CD4-positive, alpha-beta T cell treated with Interferon gamma for 1 hour (primary cell): ENCODE results near the gene TTC7B.
"Not testable (repeated sequence)": the region's sequence is repeated elsewhere in the genome, so short reads cannot be mapped to it uniquely, and the experiment has no call there.

ENCODE experiments used
- DNase-seq: peaks from one replicate; pipeline ENCODE4 v3.0.0-alpha.2; 2020

Gene TTC7B

DNA sequence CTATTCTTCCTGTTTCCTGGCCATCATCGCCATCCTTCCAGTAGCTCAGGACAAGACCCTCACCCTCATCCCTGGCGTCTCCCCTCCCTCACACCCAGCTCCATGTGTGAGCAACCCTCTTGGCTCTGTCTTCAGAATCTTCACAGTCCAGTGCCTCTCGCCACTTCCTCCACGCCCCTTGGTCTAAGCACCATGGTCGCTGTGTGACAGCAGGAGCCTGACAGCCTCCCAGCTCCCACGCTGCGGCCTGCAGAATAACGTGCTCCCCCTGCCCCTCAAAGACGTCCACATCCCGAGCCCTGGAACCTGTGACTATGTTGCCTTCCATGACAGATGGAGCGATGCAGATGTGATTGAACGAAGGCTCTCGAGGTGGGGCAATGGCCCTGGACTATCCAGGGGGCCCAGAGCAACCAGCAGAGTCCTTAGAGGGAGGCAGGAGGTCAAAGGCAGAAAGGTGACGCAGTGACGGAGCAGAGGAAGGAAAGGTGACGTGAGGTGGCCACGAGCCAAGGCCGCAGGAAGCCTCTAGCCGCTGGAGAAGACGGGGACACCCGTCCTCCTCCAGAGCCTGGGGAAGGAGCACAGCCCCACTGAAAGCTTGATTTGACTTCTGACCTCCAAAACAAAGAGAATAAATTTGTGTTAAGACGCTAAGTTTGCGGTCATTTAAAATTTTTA, 279.6 kb downstream of the TTC7B start:
- DNase-seq = no peak

DNA sequence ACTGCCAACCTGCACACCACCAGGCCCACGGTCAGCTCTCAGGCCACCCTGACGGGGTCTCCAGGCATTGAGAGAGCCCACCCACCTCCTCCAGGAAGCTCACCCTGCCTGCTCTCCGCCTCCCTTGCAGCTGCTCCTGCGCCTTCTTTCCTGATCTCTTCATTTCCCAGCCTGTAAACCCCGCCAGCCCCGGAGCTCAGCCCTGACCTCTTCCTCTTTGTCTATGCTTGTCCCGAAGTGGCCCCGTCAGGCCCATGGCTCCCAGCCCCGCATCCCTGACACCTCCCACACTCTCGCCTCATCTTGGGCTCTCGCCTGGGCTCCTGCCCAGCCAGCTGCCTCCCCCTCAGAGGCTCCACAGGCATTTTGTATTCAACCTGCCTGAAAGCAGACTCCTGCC, 280.1 kb downstream of the TTC7B start:
- DNase-seq = no peak

DNA sequence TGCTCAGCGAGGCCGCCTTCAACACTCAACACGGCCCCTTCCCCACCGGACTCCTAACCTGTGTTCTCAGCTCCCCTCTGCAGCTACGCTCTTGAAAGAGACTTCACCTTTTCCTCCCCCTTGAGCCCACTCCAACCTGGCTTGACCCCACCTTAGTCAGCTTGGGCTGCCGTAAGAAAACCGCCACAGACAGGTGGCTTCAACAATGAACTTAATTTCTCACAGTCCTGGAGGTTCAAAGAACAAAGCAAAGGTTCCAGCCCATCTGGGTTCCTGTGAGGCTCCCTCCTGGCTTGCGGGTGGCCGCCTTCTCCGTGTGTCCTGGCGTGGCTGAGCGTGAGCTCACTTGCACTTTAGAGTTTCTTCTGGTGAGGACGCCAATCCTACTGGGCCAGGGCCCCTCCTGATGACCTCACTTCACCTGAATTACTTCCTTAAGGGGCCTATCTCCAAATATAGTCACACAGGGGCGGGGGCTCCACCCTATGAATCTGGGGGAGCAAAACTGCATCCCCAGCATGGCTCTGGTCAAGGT, 280.6 kb downstream of the TTC7B start:
- no peak for DNase-seq

DNA sequence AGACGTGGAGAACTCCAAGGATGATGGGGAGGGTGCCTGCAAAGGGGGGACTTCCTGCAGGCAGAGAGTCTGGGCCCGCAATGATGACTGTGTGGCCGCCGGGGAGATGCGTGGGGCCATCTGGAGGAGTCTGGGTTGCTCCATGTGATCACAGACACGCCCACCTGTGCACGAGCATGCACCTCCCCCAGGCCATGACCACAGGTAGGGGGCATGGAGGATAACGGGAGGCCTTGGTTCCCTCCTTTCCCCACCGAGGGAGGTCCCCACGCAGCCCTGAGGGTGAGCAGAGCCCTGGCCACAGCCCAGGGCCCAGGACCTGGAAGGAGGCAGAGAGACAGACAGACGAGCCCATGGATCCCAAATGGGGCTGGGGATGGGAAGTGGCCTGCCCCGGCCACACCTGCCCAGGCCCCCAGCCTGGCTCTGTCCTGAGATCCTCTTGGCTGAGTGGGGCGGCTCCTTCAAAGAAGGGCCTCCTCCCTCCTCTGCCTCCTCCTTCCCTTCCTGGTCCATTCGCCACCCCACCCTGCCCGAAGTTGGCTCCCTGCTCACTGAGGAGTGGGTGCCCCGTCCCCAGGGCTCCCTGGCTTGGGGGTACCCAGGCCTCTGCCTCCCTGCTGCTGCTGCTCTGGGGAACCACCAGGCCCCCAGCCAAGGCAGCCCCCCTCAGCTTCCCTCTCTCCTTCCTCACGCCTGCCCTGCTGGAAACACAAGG, 281.2 kb downstream of the TTC7B start:
- DNase-seq = no peak

DNA sequence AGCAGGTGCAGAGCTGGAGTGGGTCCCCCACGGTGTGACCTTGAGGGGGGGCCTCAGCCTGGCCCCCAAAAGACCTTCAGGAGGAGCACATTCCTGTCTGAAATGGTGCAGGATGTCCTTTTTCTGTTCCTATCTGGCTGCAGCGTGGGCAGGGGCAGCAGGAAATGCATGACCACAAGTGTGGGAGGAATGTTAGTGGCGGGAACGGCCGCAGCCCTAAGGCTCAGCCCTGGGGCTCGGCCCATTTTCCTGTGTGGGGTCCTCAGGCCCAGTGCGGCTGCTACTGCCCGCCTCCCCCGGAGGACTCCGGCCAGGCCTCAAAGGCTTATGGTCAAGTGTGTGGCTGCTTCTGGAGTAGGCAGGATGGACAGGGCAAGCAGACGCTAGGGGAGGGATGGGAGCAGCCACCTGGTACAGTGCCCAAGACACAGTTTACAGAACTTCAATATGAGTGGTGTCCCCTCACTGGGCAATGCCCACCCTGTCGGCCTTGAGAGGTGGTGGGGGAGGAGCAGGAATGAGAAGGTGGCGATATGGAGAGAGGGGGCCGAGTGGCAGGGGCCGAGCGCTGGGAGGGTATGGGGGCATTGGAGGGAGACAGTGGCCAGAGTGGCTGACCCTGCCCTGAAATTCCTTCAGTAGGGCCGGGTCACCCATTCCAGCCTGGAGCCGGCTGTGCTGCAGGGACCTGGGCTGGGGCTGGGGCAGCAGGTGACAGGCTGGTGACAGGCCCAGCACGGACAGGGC, 282.0 kb downstream of the TTC7B start:
- no peak for DNase-seq

DNA sequence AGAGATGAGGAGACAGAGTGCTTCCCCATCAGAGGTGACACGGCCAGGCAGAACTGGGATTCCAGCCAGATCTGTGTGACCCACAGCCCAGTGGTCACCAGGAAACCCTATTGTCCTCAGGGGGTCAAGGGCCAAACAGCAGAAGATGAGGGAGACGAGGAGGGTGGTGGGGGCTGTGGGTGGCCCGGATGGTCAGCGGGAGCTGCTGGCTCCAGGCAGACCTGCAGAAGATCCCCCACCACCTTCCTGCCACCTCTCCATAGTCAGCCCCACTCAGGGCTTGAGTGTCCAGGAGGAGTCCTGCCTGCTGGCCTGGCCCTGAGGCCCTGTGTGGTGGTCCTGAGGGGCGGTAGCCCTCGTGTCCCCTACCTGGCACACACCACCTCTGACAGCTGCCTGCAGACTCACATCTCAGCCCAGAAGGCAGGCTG, 282.6 kb downstream of the TTC7B start:
- DNase-seq = no peak

DNA sequence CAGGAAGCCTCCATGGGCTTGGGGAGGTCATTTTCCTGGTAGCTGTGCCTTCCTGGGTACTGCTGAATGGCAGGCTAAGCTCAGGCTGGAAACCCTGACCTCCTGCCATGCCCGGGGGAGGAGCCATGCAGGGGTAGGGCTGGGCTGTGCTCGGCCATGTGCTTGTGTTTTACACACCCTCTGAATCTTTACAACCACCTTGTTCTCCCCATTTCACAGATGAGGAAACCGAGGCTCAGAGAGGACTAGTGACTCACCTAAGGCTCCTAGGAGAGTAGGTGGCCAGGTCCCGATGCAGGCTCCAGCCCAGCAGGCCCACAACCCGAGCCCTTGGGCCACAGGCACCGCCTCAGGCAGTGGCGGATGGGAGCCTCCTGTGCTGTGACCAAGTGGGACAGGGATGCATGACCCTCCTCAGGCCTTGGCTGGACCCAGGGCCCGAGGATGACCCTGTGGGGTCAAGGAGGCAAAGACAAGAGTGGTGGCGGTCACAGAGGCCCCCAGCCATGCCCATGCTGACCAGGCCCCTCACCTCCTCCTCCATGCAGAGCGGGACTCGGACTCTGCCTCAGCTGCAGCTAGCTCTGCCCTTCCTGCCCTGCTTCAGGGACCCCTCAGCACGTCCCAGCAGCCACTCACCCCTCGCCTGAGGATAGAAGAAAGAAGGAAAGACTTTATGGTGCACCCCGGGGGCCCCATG, 283.3 kb downstream of the TTC7B start:
- DNase-seq = no peak

DNA sequence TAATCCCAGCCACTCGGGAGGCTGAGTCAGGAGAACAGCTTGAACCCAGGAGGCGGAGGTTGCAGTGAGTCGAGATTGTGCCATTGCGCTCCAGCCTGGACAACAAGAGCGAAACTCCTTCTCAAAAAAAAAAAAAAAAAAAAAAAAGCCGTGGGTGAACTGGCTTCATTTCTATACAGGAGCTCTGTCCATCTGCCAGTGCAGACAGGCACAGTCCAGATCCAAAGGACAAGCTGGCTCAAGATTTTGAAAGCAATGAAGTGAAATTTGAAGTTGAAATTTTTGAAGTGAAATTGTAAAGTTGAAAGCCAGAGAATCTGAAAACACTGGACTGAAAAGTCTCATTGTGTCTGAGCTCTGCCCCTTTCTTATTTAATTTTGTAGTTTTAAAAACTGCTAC, 284.7 kb downstream of the TTC7B start:
- no peak for DNase-seq

DNA sequence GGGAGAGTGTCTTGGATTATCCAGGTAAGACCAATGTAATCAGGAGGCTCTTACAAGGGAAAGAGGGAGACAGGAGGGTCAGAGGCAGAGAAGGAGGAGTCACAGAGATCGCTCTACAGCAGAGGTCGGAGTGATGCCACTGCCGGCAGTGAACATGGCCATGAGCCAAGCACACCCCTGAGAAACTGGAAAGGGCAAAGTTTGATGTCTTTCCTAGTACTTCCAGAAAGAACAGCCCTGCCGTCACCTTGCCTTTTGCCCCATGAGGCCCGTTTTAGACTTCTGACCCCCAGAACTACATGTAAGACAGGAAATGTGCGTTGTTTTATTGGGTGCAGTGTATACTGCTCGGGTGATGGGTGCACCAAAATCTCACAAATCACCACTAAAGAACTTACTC, 285.7 kb downstream of the TTC7B start:
- no peak for DNase-seq

DNA sequence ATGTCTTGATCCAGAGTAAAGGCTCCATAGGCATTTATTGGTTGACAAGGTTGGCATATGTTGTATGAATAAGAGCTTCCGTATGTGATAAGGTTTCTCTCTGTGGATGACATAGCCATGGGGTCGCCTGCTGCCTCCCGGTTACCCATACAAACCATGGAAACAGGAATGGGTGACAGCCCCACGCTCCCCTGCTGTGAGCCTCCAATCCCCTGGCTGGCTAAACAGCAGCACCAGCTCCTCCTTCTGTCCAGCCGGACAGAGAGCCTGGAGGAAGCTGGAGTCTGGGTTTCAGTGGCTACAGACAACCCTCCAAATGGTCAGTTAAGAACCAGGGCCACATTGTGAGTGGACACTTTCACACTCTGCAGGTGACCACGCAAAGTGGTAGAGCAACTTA, 288.3 kb downstream of the TTC7B start:
- DNase-seq = no peak

DNA sequence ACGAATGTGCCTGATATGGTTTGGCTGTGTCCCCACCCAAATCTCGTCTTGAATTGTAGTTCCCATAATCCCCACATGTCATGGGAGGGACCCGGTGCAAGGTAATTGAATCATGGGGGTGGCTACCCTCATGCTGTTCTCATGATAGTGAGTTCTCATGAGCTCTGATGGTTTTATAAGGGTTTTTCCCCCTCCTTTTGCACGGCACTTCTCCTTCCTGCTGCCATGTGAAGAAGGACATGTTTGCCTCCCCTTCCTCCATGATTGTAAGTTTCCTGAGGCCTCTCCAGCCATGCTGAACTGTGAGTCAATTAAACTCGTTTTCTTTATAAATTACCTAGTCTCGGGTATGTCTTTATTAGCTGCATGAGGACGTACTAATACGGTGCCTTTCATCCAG, 289.7 kb downstream of the TTC7B start:
- DNase-seq = not testable (repeated sequence)

DNA sequence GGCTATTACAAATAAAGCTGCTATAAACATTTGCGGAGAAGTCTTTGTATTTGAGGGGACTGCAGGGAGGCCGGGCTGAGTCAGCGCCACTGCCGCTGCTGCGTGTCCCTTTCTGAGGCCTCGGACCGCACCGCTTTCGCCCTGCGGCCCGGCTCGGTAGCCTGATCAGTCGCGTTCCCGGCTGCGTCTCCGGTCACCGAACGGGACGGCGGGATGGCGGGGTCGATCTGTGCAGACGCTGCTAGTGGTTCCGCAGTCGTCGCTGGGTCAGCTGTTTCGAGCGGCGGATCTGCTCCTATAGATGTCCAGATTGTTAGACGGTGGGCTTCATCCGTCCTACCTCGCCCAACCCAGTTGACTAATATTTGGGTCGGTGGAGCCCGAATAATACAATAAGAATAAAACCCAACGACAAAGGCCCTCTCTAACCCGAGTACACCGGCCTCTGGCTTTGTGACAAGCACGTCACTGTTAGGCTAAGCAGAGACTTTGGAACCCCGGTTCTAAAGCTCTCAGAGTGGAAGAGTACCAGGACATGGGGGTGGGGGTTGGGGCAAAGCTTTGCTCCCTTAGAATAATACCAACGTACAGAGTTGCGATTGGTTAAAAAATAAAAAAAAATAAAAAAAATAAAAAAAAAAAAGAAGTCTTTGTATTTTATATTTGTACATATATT, 290.7 kb downstream of the TTC7B start:
- DNase-seq = not testable (repeated sequence)

DNA sequence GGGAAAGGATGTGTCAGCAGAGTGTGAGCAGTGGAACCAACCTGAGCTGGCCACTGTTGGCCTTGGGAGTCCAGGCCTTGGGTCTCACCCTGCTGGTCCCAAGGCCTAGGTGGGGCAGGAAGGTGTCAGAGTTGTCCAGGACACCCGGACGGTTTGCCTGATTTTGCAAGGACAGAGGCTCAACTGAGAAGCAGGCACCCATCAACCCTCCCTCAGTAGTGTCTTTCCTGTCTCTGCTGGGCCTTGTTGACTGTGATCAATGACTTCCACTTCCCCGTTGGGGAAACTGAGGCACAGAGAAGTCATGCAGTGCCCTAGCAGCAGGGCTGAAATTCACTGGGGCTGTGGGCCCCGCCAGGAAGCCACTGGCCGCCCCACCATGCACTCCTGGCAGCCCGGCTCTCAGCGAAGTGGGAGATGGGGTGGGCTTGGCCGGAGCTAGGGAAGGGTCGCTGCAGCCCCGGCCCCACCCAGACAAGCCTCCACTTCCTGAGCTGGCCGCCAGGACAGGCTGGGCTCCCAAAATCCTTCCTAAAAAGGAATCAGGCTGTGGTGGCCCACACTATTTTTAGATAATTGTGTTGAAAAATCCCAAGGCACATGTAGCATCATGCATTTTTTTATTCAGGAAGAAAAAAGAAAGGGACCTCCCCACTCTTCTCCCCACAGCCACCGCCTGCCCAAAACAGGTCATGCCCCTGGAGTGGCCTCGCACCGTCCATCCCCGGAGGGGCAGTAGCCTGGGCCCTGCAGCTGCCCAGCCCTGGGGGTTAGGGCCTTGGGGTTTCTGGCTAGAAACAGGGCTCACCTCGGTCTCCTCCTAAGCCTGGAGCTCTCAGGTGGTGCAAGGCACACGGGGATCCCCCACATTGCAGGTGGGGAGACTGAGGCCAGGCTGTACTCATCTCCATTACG, 292.0 kb downstream of the TTC7B start:
- no peak for DNase-seq

DNA sequence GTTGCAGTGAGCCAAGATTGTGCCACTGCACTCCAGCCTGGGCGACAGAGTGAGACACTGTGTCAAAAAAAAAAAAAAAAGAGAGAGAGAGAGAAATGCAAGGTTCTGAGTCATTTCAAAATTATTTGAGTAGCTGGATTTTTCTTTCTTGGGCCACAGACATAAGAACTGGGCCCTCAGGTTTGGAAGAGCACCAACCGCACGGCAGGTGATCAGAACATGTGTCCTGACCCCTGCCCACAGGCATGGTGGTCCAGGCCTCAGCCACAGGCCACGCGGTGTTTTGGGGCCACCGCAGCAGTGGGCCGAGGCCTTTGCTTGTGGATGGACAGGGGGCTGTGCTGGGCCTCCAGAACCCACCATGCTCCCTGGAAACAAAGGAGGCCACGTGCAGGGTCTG, 292.7 kb downstream of the TTC7B start:
- DNase-seq = no peak

DNA sequence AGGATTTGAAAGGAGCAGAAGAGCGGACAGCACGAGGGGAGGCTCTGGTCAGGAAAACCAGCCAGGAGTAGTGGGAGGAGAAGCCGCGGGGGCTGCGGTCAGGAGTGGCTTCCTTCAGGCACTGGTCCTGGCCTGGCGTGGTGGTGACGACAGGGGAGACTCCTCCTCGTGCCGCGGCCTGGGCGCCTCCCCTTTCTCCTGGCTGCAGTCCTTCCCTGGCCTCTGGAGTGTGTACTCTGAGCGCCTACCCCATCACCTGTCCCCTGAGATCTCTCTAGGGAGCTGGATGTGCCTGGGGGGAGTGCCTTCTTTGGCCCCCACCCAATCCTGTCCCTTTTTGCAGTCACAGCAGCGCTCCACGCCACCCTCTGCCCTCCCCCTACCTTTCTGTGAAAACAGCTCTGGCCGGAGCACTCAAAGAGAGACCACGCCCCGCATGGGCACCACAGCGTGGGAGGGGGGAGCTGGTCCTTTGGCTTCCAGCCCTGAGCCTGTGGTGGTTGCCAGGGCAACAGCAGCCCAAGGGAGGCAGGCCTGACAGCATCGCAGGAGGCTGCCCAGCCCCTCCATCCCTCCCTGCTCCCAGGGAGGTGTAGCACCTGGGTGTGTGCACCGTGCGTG, 293.5 kb downstream of the TTC7B start:
- no peak for DNase-seq

DNA sequence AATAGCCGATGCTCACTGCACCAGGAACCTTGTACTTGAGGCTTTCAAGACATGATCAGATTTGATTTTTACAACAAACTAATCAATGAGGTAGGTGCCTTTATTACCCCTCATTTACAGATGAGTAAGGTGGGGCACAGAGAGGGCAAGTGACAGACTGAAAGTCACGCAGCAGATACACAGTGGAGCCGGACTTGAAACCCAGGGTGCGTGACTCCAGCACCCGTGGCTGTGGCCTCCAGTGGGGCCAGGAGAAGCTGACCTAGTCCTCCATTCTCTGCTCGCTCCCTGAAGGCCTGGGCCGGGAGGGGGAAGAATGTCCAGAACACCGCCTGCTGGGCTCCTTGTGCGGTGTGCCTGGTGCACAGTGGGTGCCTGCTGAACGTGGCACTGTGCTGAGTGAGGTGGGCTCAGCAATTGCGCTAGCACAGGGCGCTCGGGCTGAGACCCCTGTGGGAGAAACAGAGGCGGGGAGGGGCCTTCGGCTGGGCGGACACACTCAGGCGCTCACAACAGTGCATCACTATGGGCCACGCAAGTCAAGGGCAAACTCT, 294.2 kb downstream of the TTC7B start:
- DNase-seq = no peak

DNA sequence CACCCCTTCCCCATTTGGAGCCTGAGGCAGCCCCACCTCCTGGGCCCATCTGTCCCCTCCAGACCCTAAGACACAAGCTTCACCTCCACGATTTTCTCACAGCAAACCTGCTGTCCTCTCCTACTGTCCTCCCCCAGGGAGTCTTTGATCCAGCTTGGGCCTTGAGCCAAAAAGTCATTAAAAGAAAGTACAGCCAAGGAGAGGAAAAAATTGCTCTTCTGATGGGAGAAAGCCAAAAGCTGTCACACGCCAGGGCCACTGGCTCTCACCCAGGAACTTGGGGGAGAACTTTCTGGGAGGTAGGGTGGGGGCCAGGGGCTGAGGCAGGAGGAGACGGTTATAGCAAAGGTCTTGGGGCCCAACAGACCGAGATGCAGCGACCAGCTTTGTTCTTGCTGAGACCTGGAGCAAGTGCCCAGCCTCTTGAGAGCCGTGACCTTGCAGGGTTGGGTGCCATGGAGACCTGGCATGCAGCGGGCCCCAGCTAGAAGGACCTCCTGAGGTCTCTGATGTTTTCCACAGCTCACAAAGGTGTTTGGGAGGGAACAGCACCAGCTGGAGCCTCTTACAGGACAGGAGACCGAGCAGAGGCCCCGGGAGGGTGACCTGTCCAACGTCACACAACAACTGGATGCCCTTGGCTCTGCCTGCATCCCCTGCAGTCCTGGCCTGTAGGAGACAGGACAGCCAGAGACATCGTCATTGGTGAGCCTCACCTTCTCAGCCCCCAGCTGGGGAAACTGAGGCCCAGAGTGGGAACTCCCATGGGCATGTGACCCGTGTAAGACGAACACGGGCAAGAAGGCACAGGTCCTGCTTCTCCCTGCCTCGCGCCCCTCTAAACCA, 294.9 kb downstream of the TTC7B start:
- DNase-seq = no peak

DNA sequence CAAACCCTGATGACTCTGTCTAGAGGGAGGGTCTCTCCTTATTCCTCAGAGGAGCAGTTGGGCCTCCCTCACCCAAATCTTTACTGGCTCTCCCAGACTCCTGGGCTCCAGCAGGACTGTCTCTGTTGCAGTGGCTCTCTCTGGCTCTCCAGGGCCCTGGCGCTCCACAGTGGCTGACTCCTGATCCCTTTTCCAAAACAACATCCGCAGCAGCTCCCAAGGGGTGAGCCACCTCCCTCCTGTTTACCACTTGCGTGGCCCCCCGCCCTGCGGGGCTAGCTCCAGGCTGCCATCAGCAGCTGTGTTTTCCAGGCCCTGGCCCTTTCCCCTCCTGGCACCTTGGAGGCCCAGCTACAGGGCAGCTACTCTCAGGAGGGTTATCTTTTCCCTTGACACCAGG, 295.9 kb downstream of the TTC7B start:
- no peak for DNase-seq

DNA sequence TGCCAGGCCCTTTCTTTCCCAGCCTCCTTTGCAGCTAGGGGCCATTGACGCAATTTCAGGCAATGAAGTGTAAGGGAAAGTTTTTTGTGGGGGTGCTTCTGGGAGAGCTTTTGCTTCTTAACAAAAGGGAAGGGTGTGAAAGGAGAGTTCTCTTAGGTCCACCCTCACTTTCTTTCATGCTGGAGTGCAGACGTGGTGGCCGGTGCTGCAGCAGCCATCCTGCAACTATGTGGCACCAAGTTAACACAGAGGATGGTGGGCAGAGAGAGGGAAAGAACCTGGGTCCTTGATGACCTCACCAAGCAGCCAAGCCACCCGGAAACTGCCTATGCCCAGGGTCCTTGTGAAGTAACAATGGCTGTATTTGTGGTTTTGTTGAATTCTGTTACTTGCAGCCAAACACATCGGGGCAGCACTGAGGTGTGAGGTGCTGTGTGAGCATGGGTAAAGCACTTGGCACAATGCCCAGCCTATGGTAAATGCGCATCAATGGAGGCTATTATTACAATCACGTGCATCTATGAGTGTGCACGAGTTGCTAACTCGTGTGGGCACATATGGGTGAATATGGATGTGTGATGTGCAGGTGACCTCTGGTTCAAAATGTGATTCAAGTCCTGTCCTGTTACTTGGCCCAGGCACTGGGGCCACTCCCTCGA, 296.8 kb downstream of the TTC7B start:
- DNase-seq = no peak
